IMR-90 (cell line): ENCODE results near the gene PYGB. TPM values are rescaled to one million over a fixed set of nuclear protein-coding genes. Genes with fewer than 3 reads are reported as not detected.

Experiments
- ATAC-seq: fragments of 200-7000 bp; cut with Tn5 transposase; 2 replicates; pipeline ENCODE4 v1.9.1; 2020; ENCODE audit warnings: low read depth, mild to moderate bottlenecking, moderate library complexity
- BruUV-seq: library from RNA; stranded (reverse); fragments of 400-500 nt; replicated peaks from 2 replicates; lab custom pipeline; 2021; lab: Mats Ljungman, UMichigan
- CTCF ChIA-PET: fragments of 300-600 bp; formaldehyde crosslinking; extraction: SDS; loops from one replicate; lab custom pipeline; 2021; ENCODE audit warnings: antibody characterized with exemption; lab: Yijun Ruan, JAX
- POLR2A ChIA-PET: fragments of 300-600 bp; sonication (Branson Sonifier 250); formaldehyde crosslinking; loops from one replicate; lab custom pipeline; 2022; ENCODE audit warnings: antibody characterized with exemption; ENCODE audit not compliant: unreplicated experiment; lab: Charles Lee
- DNase-seq: peaks from one replicate; pipeline ENCODE4 v3.0.0; 2013
- H2AFZ ChIP-seq: replicated peaks from 2 replicates; pipeline ENCODE3; 2013; ENCODE audit warnings: low read length, mild to moderate bottlenecking; ENCODE audit not compliant: poor library complexity
- H2AK5ac ChIP-seq: 2 replicates; pipeline ENCODE4 v1.6.1; 2013; ENCODE audit warnings: low read depth, low read length, inconsistent platforms
- H2AK9ac ChIP-seq: replicated peaks from 2 replicates; pipeline ENCODE3; 2013; ENCODE audit warnings: mild to moderate bottlenecking, low read depth, low read length, moderate library complexity; ENCODE audit not compliant: poor library complexity
- H2BK120ac ChIP-seq: 2 replicates; pipeline ENCODE4 v1.6.1; 2013; ENCODE audit warnings: low read depth, low read length, inconsistent platforms
- H2BK15ac ChIP-seq: 3 replicates; pipeline ENCODE4 v1.6.1; 2013; ENCODE audit warnings: low read depth, low read length, inconsistent platforms
- H2BK20ac ChIP-seq: 2 replicates; pipeline ENCODE4 v1.6.1; 2013; ENCODE audit warnings: low read depth, mild to moderate bottlenecking, inconsistent platforms, low read length, moderate library complexity
- H2BK5ac ChIP-seq: 2 replicates; pipeline ENCODE4 v1.6.1; 2013; ENCODE audit warnings: mild to moderate bottlenecking, low read depth, low read length, inconsistent platforms; ENCODE audit not compliant: poor library complexity, severe bottlenecking
- H3K14ac ChIP-seq: replicated peaks from 2 replicates; pipeline ENCODE4 v1.6.1; 2013; ENCODE audit warnings: low read depth, low read length, inconsistent platforms
- H3K18ac ChIP-seq: 2 replicates; pipeline ENCODE4 v1.6.1; 2013; ENCODE audit warnings: low read depth, low read length, control low read depth
- H3K23ac ChIP-seq: 2 replicates; pipeline ENCODE4 v1.6.1; 2013; ENCODE audit warnings: low read depth, low read length, inconsistent platforms
- H3K27ac ChIP-seq: 2 replicates; pipeline ENCODE4 v1.5.1; 2013; ENCODE audit warnings: mild to moderate bottlenecking, control low read depth, low read length; ENCODE audit not compliant: insufficient read depth
- H3K27me3 ChIP-seq: 2 replicates; pipeline ENCODE4 v1.6.1; 2013; ENCODE audit warnings: low read length; ENCODE audit not compliant: control insufficient read depth, insufficient read depth
- H3K36me3 ChIP-seq: 2 replicates; pipeline ENCODE4 v1.6.1; 2013; ENCODE audit warnings: low read length, mixed read lengths; ENCODE audit not compliant: control insufficient read depth, insufficient read depth
- H3K4ac ChIP-seq: 2 replicates; pipeline ENCODE4 v1.6.1; 2013; ENCODE audit warnings: low read depth, low read length, inconsistent platforms
- H3K4me1 ChIP-seq: 2 replicates; pipeline ENCODE4 v1.6.1; 2013; ENCODE audit warnings: low read length, mixed read lengths; ENCODE audit not compliant: control insufficient read depth, insufficient read depth
- H3K4me2 ChIP-seq: 2 replicates; pipeline ENCODE4 v1.6.1; 2013; ENCODE audit warnings: low read depth, mild to moderate bottlenecking, control low read depth, low read length, moderate library complexity
- H3K4me3 ChIP-seq: 2 replicates; pipeline ENCODE4 v1.5.1; 2013; ENCODE audit warnings: low read depth, mild to moderate bottlenecking, control low read depth, low read length, moderate library complexity; ENCODE audit not compliant: insufficient read depth
- H3K56ac ChIP-seq: 2 replicates; pipeline ENCODE4 v1.6.1; 2013; ENCODE audit warnings: low read length, inconsistent platforms; ENCODE audit not compliant: insufficient read depth; ENCODE audit errors: extremely low read depth
- H3K79me1 ChIP-seq, 2 experiments: 2 replicates each; pipeline ENCODE4 v1.6.1; 2013; ENCODE audit warnings: low read length in 2 of 2, inconsistent platforms in 1 of 2, low read depth in 1 of 2
- H3K9ac ChIP-seq: 2 replicates; pipeline ENCODE4 v1.6.1; 2013; ENCODE audit warnings: low read depth, low read length, control low read depth
- H3K9me1 ChIP-seq: 2 replicates; pipeline ENCODE4 v1.6.1; 2013; ENCODE audit warnings: low read length, inconsistent platforms; ENCODE audit not compliant: insufficient read depth
- H3K9me3 ChIP-seq: 2 replicates; pipeline ENCODE4 v1.6.1; 2013; ENCODE audit warnings: low read length; ENCODE audit not compliant: control insufficient read depth, insufficient read depth
- H4K20me1 ChIP-seq: 2 replicates; pipeline ENCODE4 v1.6.1; 2013; ENCODE audit warnings: low read length, inconsistent platforms; ENCODE audit not compliant: insufficient read depth
- H4K5ac ChIP-seq: 2 replicates; pipeline ENCODE4 v1.6.1; 2013; ENCODE audit warnings: mild to moderate bottlenecking, low read depth, low read length, control low read depth
- H4K8ac ChIP-seq, 2 experiments: 2 replicates each; pipeline ENCODE4 v1.6.1; 2013; ENCODE audit warnings: low read depth in 2 of 2, low read length in 2 of 2, control low read depth in 1 of 2, inconsistent platforms in 1 of 2
- H4K91ac ChIP-seq: 2 replicates; pipeline ENCODE4 v1.6.1; 2013; ENCODE audit warnings: low read depth, low read length, inconsistent platforms; ENCODE audit not compliant: insufficient read depth
- CEBPB ChIP-seq: IDR thresholded peaks from 2 replicates; pipeline ENCODE4 v1.6.1; 2012; ENCODE audit warnings: low read depth, low read length, improper control_type of control experiment
- CHD1 ChIP-seq: IDR thresholded peaks from 2 replicates; pipeline ENCODE4 v1.6.1; 2012; ENCODE audit warnings: low read depth, low read length, improper control_type of control experiment
- FOS ChIP-seq: fragments of 150-350 bp; IDR thresholded peaks from 2 replicates; pipeline ENCODE4 v1.6.1; 2016; ENCODE audit warnings: low read depth, low read length
- MAFK ChIP-seq: IDR thresholded peaks from 2 replicates; pipeline ENCODE4 v1.6.1; 2012; ENCODE audit warnings: low read depth, low read length, improper control_type of control experiment
- MAZ ChIP-seq: IDR thresholded peaks from 2 replicates; pipeline ENCODE4 v1.6.1; 2012; ENCODE audit warnings: low read depth, mild to moderate bottlenecking, low read length, improper control_type of control experiment, moderate library complexity, borderline replicate concordance
- MXI1 ChIP-seq: IDR thresholded peaks from 2 replicates; pipeline ENCODE4 v1.6.1; 2012; ENCODE audit warnings: low read depth, mild to moderate bottlenecking, low read length, moderate library complexity, borderline replicate concordance
- NFE2L2 ChIP-seq: fragments of 150-350 bp; IDR thresholded peaks from 2 replicates; pipeline ENCODE4 v1.6.1; 2016; ENCODE audit warnings: low read depth, mild to moderate bottlenecking, low read length
- POLR2A ChIP-seq: IDR thresholded peaks from 2 replicates; pipeline ENCODE4 v1.6.1; 2012; ENCODE audit warnings: mild to moderate bottlenecking, low read depth, low read length
- RCOR1 ChIP-seq: IDR thresholded peaks from 2 replicates; pipeline ENCODE4 v1.6.1; 2012; ENCODE audit warnings: mild to moderate bottlenecking, low read length, improper control_type of control experiment; ENCODE audit not compliant: insufficient replicate concordance
- RFX5 ChIP-seq: IDR thresholded peaks from 2 replicates; pipeline ENCODE4 v1.8.0; 2012; ENCODE audit warnings: low read depth, mild to moderate bottlenecking, low read length, moderate library complexity
- SMC3 ChIP-seq: fragments of 150-350 bp; IDR thresholded peaks from 2 replicates; pipeline ENCODE4 v1.6.1; 2016; ENCODE audit warnings: low read depth, mild to moderate bottlenecking, antibody characterized with exemption, low read length, moderate library complexity
- WGBS, 2 experiments: methylation state at CpG; one replicate each; pipeline versions ENCODE4 v1.1.5 to v1.1.7; 2013; ENCODE audit warnings: missing lambda C conversion rate in 2 of 2; ENCODE audit not compliant: insufficient read length in 1 of 2; ENCODE audit errors: extremely low coverage in 2 of 2; 5-methylcytosine and 5-hydroxymethylcytosine counted together
- dilution Hi-C: fragments of 300-500 bp; cut with HindIII; formaldehyde crosslinking; loops from one replicate; pipeline ENCODE4 v1.14.3; 2018; ENCODE audit warnings: low sequenced_read_pairs; ENCODE audit not compliant: unreplicated experiment
- in situ Hi-C: fragments of 300-500 bp; cut with MboI; formaldehyde crosslinking; loops from 3 replicates; pipeline ENCODE4 v1.14.3; 2019; ENCODE audit warnings: low sequenced_read_pairs, inconsistent platforms, mixed read lengths
- intact Hi-C: fragments of 100-400 bp; cut with micrococcal nuclease; formaldehyde crosslinking; loops from 2 replicates; pipeline ENCODE4 v1.10.0; 2022
- polyA plus RNA-seq, 3 experiments: library from polyadenylated mRNA; depleted of rRNA; stranded (reverse); fragments of >200 nt; gene quantifications; 2 replicates each; pipeline ENCODE4 v1.2.3, GENCODE V29; 2012; ENCODE audit warnings: low replicate concordance in 1 of 3
- total RNA-seq: library from RNA; depleted of rRNA; stranded (reverse); fragments of >200 nt; gene quantifications from 2 replicates; pipeline ENCODE4 v1.2.3, GENCODE V29; 2012
- TF ChIP-seq, protein P1 (sequence below): fragments of 150-350 bp; IDR thresholded peaks from 2 replicates; pipeline ENCODE4 v1.6.1; 2016; ENCODE audit warnings: low read depth, mild to moderate bottlenecking, low read length, moderate library complexity, borderline replicate concordance
- TF ChIP-seq, protein P2 (sequence below): conservative IDR thresholded peaks from 2 replicates; pipeline ENCODE4 v1.5.1; 2012; ENCODE audit warnings: mild to moderate bottlenecking, low read depth, low read length, improper control_type of control experiment

PYGB gene
- total and polyA plus RNA-seq, 2 of the 4 experiments (the other 2 are of a cell fraction): 72.4 to 83.1 TPM

DNA sequence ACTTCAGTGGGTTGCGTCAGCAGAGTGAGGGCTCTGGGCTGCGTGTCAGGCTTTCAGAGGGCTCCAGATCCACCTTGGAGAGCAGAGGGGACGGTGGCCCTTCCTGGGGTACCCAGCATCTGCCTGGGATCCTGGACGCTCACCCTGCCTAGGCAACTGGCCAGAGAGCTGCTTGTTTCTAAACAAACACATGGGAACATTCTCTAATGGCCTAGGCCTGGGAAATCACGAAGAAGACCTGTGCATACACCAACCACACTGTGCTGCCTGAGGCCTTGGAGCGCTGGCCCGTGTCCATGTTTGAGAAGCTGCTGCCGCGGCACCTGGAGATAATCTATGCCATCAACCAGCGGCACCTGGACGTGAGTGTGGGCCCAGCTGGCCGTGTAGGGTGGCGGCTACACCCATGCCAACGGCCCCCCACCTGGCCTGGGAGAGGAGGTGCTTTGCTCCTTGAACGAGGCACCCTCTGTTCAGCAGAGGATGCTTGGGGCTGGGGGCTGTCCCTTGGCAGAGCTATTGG is 32.2 kb downstream of the PYGB start:
- H3K4me2 ChIP-seq: no peak overlapping the region
- 90% methylated on average over 10 of the region's 15 CpGs; no CpG with 5 or more reads in 1 of the 2 experiments for WGBS, 2 experiments
- peaks cover 3% of the 10 kb centered on the region; the same call in 1 of the 2 replicates for H3K9me1 ChIP-seq
- H2BK5ac ChIP-seq: no peak overlapping the region
- no peak overlapping the region for H3K14ac ChIP-seq
- H4K5ac ChIP-seq: no peak overlapping the region
- H3K4ac ChIP-seq: no peak overlapping the region
- no peaks in the 10 kb centered on the region for H3K9me3 ChIP-seq
- no peak overlapping the region for H3K18ac ChIP-seq
- no peak overlapping the region for H2BK15ac ChIP-seq
- H2AK5ac ChIP-seq: no peak overlapping the region
- DNase-seq (no peak), ATAC-seq (no peak)
- ChIA-PET CTCF (no interaction called here), POLR2A (no interaction called here)
- no peak overlapping the region for H3K23ac ChIP-seq
- no peak overlapping the region for H2BK120ac ChIP-seq
- no peak overlapping the region for H3K56ac ChIP-seq
- no peaks in the 10 kb centered on the region for H3K4me1 ChIP-seq
- no peak overlapping the region for H4K8ac ChIP-seq
- H2AFZ ChIP-seq: peak overlapping the region; percentile 14
- H4K20me1 ChIP-seq: peaks cover 3% of the 10 kb centered on the region; the same call in 1 of the 2 replicates
- H3K9ac ChIP-seq: no peak overlapping the region
- no peak overlapping the region for H2BK20ac ChIP-seq
- H3K79me1 ChIP-seq: peaks cover 0 to 11% of the 10 kb centered on the region in 2 experiments; a peak in 1 of 4 replicates
- TF ChIP-seq RCOR1 (no peak), POLR2A (no peak), MXI1 (no peak), SMC3 (no peak), CHD1 (no peak), RFX5 (no peak), NFE2L2 (no peak), MAZ (no peak), MAFK (no peak), FOS (no peak), CEBPB (no peak)
- TF ChIP-seq, protein P1, sequence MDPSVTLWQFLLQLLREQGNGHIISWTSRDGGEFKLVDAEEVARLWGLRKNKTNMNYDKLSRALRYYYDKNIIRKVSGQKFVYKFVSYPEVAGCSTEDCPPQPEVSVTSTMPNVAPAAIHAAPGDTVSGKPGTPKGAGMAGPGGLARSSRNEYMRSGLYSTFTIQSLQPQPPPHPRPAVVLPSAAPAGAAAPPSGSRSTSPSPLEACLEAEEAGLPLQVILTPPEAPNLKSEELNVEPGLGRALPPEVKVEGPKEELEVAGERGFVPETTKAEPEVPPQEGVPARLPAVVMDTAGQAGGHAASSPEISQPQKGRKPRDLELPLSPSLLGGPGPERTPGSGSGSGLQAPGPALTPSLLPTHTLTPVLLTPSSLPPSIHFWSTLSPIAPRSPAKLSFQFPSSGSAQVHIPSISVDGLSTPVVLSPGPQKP: no peak
- TF ChIP-seq, protein P2, sequence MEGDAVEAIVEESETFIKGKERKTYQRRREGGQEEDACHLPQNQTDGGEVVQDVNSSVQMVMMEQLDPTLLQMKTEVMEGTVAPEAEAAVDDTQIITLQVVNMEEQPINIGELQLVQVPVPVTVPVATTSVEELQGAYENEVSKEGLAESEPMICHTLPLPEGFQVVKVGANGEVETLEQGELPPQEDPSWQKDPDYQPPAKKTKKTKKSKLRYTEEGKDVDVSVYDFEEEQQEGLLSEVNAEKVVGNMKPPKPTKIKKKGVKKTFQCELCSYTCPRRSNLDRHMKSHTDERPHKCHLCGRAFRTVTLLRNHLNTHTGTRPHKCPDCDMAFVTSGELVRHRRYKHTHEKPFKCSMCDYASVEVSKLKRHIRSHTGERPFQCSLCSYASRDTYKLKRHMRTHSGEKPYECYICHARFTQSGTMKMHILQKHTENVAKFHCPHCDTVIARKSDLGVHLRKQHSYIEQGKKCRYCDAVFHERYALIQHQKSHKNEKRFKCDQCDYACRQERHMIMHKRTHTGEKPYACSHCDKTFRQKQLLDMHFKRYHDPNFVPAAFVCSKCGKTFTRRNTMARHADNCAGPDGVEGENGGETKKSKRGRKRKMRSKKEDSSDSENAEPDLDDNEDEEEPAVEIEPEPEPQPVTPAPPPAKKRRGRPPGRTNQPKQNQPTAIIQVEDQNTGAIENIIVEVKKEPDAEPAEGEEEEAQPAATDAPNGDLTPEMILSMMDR: no peak
- no peak overlapping the region for H3K4me3 ChIP-seq
- BruUV-seq: no TSS peak
- H3K27me3 ChIP-seq: no peaks in the 10 kb centered on the region
- no peak overlapping the region for H3K27ac ChIP-seq
- peak overlapping the region; percentile 32 for H2AK9ac ChIP-seq
- no peak overlapping the region for H4K91ac ChIP-seq
- in situ Hi-C loops: no loop called here
- dilution Hi-C loops: no loop called here
- intact Hi-C loops: no loop called here
- peaks cover 74% of the 10 kb centered on the region for H3K36me3 ChIP-seq
